ENCODE data around the gene SPANXN5.
"Not testable (repeated sequence)": the region's sequence is repeated elsewhere in the genome, so short reads cannot be mapped to it uniquely, and the experiment has no call there.

Gene SPANXN5, protein sequence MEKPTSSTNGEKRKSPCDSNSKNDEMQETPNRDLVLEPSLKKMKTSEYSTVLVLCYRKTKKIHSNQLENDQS

DNA sequence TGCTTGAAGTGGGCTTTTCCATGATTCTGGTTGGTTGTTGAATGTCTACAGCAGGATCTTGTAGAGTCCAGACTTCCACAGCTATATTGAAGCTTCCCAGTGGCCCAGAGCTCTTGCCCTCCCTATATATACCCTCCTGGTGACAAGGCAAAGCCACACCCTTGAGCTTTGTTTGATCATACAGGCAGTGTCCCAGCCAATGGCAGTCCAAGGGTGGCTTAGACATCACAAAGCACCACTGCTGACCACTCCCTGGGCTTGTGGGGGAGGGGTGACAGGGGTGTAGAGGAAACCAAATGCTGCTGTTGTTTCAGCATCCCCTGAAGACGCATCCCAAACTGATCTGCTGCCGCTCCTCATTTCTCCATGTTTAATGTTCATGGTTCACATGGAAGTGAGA lies at the start of gene SPANXN5:
TSS of gene SPANXN5 (minus strand) at position 101 of the 400 bp plus-strand sequence. CDS start at position 22, 79 bp downstream.
- DNase-seq, result not testable (repeated sequence)

DNA sequence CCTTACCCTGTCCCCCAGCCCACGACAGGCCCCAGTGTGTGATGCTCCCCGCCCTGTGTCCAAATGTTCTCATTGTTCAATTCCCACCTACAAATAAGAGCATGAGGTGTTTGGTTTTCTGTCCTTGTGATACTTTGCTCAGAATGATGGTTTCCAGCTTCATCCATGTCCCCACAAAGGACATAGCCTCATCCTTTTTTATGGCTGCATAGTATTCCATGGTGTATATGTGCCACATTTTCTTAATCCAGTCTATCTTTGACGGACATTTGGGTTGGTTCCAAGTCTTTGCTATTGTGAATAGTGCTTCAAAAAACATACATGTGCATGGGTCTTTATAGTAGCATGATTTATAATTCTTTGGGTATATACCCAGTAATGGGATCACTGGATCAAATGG lies 46.4 kb upstream of the SPANXN5 start:
- DNase-seq, result not testable (repeated sequence)

DNA sequence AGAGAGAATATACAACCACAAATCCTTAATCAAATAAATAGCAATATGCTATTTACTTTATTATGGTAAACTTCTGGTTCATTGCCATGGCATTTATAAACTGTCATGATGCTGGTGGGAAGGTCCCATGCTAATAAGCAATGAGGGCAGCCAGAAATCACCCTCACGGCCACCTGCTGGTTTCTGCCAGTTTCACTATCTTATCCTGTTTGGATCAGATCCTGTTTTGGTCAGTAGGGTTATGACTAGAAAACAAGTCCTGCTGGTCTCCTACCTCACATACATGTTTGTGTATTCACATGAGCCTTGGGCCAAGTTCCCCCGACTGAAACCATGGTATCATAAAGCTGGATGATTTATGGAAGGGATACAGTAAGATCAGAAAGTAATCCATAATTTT lies 41.9 kb upstream of the SPANXN5 start:
- DNase-seq, result no peak

DNA sequence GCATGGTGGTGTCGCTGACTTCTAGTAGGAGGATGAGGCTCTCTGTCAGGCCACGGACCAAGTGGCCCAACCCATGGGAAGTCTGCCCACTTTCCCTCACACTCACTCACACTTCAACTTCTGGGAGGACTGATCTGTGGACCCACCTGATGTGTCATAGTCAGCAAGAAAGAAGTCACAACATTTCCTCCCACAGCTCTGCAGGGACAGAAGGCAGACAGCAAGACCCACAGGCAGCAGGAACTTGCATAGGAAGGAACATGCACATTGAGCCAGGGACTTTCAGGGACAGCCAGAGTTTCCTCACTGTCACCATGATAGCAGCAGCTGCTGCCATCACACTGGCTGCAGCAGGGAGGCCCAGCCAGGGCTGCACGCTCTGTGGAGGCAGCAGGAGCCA lies 33.3 kb upstream of the SPANXN5 start:
- DNase-seq, result no peak

DNA sequence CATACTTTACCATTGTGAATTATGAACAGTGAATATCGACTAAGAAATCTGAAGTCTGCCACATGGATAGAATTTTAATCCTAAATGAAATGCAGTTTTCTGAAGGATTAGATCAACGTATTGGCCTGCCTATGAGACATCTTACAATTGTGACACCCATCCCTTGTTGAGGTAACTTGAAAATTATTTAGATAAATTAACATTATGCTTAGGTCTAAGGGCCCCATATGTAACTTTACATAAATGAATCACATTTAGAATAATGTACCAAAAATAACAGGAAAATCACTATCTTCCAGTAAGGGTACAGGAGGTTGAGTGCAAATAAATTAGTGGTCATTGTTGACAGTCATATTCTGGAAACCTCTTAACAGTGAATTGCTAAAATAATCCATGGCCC lies 27.4 kb upstream of the SPANXN5 start:
- DNase-seq, result no peak

DNA sequence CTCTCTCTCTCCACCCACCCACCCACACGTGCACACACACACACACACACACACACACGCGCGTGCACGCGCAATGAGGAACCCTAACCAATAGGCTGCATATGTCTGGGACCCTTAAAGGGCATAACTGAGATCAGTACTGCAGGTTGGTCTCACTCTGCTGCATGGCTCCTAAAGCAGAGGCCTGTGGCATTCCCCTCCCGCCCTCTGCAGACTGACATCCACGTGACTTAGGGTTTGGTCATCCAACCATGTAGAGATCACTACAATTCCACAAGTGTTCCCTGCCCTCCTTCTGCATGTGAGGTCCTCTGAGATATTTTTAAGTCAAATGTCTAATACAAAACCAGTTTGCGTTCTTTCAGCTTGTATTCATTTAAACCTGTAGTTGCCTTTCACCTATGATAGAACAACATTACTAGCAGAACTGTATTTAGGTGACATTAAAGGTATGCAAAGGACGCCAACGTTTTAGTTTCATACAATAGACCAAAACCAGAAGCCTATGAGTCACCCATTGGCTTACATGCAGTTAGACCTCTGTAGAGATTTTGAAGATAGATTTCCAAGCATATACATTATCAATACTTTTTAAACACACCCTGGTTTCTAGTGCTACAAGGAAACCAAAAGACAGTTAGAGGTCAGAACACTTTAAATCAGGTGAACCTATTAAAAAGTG lies 24.0 kb upstream of the SPANXN5 start:
- DNase-seq, result no peak

DNA sequence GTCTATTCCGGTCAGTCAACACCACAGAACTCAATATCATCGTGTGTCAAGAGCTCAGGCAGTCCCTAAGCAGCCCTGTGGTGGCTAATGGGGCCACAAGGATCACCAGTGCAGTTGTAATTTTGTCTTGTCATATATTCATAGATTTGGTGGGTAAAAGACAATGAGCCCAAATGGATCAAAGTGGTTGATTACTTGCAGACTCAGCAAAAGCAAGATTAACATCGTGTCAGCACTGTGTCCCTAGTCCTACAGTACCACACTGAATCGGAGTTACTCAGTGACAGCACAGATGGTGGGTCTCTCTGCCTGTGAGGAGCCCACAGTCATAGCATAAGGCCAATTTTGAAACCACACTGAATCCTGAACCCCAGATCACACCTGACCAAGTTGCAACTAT lies 22.6 kb upstream of the SPANXN5 start:
- no peak for DNase-seq

DNA sequence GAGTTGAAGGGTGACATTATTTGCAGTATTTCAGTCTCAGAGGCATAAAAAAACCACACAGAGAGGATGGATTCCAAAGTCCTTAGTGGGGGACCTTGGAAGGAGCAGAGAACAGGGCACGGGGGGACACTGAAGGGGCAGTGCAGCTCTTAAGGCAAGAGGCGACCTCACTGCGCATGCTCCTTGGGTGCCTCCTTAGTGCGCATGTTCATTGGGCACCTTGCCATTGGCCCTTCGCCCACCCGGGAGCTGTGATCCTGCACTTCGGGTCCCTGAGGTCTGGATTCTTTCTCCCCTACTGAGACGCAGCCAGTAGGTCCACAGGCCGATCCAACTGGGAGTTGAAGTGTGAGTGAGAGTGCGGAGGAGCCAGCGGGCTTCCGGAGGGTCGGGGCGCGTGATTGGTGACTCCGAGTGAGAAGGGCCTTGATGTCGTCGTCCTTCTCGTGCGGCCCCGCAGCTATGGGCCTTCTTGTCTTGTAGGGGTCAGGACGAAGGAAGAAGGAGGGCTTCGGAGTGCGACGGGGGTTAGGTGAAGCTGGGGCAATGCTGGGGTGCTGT lies 13.9 kb upstream of the SPANXN5 start, which contains the start of gene XAGE5:
TSS of gene XAGE5 (plus strand) at position 223 of the 561 bp plus-strand sequence. CDS start 1,280 bp downstream, outside the sequence.
- no peak for DNase-seq

DNA sequence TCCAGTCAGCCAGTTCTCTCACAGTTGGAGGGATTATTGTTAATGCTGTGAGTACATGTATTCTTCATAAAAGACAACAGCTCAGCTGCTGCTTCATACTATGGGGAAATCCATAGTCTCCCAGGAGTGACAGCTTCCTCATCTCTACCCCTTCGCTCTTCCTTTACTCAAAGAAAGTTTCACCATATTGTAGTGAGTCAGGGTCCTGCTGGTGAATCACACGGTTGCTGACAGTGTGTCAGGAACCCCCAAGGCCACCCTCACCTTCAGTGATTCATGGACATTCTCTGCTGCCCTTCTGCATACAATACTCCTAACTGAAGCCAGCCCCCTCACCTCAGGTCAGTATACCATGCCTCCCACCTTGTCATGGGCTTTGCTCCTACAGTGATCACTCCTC lies 7.6 kb upstream of the SPANXN5 start:
- not testable (repeated sequence) for DNase-seq

DNA sequence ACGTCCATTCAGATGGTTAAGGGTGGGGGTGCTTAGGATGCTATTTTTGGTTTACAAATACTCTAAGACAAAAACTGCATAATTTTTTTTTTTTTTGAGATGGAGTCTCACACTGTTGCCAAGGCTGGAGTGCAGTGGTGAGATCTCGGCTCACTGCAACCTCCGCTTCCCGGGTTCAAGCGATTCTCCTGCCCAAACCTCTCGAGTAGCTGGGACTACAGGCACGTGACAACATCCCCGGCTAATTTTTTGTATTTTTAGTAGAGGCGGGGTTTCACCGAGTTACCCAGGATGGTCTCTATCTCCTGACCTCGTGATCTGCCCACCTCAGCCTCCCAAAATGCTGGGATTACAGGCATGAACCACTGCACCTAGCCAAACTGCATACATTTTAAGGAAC lies 23.7 kb downstream of the SPANXN5 start:
- DNase-seq, result not testable (repeated sequence)

DNA sequence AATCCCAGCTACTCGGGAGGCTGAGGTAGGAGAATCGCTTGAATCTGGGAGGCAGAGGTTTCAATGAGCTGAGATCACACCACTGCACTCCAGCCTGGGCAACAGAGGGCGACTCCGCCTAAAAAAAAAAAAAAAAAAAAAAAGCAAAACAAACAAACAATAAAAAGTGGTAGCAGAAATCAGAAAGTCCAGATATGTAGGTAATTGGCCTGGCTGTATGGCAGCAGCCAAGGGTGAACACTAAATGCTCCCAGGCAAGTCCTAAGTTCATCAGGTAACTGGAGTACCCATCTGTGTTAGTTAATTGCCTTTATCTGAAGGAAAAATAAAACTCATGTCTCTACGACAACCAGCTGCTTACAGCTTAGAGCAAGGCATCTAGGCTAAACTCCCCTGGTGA lies 31.2 kb downstream of the SPANXN5 start:
- not testable (repeated sequence) for DNase-seq

DNA sequence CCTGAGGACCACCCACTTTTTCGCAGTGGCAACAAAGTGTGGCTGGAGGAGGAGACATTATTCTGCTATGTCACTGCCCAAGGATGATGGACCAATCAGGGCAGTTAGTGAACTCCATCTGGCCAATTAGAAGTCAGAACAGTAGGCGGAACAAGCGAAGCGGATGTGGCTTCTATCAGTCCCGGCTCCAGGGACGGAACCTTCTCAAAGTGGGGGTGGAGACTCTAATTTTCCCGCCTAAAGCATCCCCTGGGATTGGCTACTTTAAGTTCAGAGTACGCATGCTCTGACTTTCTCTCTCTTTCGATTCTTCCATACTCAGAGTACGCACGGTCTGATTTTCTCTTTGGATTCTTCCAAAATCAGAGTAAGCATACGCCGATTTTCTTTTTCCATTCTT lies 46.3 kb downstream of the SPANXN5 start, which contains the start of gene SSX2B:
TSS of gene SSX2B (plus strand) at position 301 of the 400 bp plus-strand sequence. CDS start 1,429 bp downstream, outside the sequence.
- not testable (repeated sequence) for DNase-seq
